Osteoblast (primary cell): ENCODE data around the gene RAB3B. TPM values are rescaled to one million over a fixed set of nuclear protein-coding genes. Genes with fewer than 3 reads are reported as not detected.

Experiments
- DNase-seq: peaks from one replicate; pipeline ENCODE4 v3.0.0; 2011; ENCODE audit warnings: low spot score, mixed read lengths; ENCODE audit not compliant: insufficient read length; ENCODE audit errors: missing footprints
- H2AFZ ChIP-seq: 2 replicates; pipeline ENCODE4 v1.6.0; 2011; ENCODE audit warnings: mild to moderate bottlenecking, low read length
- H3K27ac ChIP-seq: 2 replicates; pipeline ENCODE4 v1.5.1; 2011; ENCODE audit warnings: mild to moderate bottlenecking, low read depth, low read length, moderate library complexity
- H3K27me3 ChIP-seq: 2 replicates; pipeline ENCODE4 v1.6.0; 2012; ENCODE audit warnings: mild to moderate bottlenecking, control low read depth, inconsistent platforms, low read length, moderate library complexity; ENCODE audit not compliant: insufficient read depth
- H3K36me3 ChIP-seq: 2 replicates; pipeline ENCODE4 v1.5.1; 2011; ENCODE audit warnings: mild to moderate bottlenecking, low read length, control low read depth, moderate library complexity; ENCODE audit not compliant: insufficient read depth
- H3K4me1 ChIP-seq: 2 replicates; pipeline ENCODE4 v1.5.1; 2011; ENCODE audit warnings: mild to moderate bottlenecking, low read length, control low read depth, moderate library complexity; ENCODE audit not compliant: insufficient read depth
- H3K4me2 ChIP-seq: 2 replicates; pipeline ENCODE4 v1.6.0; 2011; ENCODE audit warnings: mild to moderate bottlenecking, low read length; ENCODE audit not compliant: insufficient read depth
- H3K4me3 ChIP-seq: fragments of 200-600 bp; sonication (generic); 3 replicates; pipeline ENCODE4 v1.5.1; 2012; ENCODE audit warnings: mild to moderate bottlenecking, low read length, inconsistent platforms; ENCODE audit not compliant: insufficient read depth
- H3K79me2 ChIP-seq: 2 replicates; pipeline ENCODE4 v1.6.0; 2012; ENCODE audit warnings: mild to moderate bottlenecking, low read length, control low read depth, inconsistent platforms; ENCODE audit not compliant: insufficient read depth
- H3K9me3 ChIP-seq: 2 replicates; pipeline ENCODE4 v1.5.1; 2011; ENCODE audit warnings: low read depth, low read length, control low read depth
- H4K20me1 ChIP-seq: 2 replicates; pipeline ENCODE4 v1.6.0; 2012; ENCODE audit warnings: mild to moderate bottlenecking, low read length, control low read depth; ENCODE audit not compliant: insufficient read depth
- total RNA-seq: library from RNA; depleted of rRNA; stranded (reverse); fragments of >200 nt; gene quantifications from 2 replicates; pipeline ENCODE4 v1.2.3, GENCODE V29; 2012
- TF ChIP-seq, protein P1 (sequence below): IDR thresholded peaks from 2 replicates; pipeline ENCODE4 v1.5.1; 2011; ENCODE audit warnings: mild to moderate bottlenecking, low read depth, low read length, moderate library complexity; ENCODE audit errors: extremely low read depth

RAB3B gene
- total RNA-seq, 1 donor, result 14.5 TPM

DNA sequence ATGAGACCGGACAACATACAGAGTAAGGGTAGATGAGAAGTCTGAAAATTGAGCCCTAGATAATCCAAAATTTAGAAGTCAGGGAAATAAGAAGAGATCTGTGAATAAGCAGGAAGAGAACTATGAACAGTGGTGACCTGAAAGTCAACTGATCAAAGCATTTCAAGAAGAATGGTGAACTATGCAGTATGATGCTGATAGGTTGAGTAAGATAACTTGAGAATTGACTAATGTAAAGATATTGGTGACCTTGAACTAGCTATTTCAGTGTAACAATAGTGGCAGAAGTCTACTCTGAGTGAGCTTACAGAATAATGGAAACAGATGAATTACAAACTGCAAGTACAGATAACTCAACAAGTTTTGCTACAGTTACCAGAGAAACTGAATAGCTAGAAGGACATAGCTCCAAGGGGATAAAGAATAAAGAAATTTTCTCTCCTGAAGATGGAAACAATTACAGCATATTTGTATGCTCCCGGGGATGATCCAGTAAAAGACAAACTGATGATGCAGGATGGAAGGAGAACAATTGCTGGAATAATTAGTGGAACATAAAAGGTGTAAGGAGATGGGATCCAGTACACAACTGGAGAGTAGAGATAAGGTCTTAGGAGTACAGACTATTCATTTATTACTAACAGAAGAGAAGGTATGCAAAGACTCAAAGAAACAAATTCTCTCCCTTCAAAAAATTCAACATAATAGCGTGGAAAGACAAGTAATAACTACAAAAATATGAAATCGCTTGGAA, 122.8 kb downstream of the RAB3B start:
- H3K4me1 ChIP-seq, result no peaks in the 10 kb centered on the region
- H3K4me2 ChIP-seq, result no peak overlapping the region
- no peaks in the 10 kb centered on the region for H3K27me3 ChIP-seq
- TF ChIP-seq, protein P1, sequence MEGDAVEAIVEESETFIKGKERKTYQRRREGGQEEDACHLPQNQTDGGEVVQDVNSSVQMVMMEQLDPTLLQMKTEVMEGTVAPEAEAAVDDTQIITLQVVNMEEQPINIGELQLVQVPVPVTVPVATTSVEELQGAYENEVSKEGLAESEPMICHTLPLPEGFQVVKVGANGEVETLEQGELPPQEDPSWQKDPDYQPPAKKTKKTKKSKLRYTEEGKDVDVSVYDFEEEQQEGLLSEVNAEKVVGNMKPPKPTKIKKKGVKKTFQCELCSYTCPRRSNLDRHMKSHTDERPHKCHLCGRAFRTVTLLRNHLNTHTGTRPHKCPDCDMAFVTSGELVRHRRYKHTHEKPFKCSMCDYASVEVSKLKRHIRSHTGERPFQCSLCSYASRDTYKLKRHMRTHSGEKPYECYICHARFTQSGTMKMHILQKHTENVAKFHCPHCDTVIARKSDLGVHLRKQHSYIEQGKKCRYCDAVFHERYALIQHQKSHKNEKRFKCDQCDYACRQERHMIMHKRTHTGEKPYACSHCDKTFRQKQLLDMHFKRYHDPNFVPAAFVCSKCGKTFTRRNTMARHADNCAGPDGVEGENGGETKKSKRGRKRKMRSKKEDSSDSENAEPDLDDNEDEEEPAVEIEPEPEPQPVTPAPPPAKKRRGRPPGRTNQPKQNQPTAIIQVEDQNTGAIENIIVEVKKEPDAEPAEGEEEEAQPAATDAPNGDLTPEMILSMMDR, result no peak
- peaks cover 97% of the 10 kb centered on the region for H3K79me2 ChIP-seq
- no peaks in the 10 kb centered on the region for H3K9me3 ChIP-seq
- H2AFZ ChIP-seq, result no peak overlapping the region
- no peaks in the 10 kb centered on the region for H3K36me3 ChIP-seq
- H3K27ac ChIP-seq, result no peak overlapping the region
- H3K4me3 ChIP-seq, result no peak overlapping the region
- peaks cover 28% of the 10 kb centered on the region for H4K20me1 ChIP-seq
- no peak for DNase-seq

DNA sequence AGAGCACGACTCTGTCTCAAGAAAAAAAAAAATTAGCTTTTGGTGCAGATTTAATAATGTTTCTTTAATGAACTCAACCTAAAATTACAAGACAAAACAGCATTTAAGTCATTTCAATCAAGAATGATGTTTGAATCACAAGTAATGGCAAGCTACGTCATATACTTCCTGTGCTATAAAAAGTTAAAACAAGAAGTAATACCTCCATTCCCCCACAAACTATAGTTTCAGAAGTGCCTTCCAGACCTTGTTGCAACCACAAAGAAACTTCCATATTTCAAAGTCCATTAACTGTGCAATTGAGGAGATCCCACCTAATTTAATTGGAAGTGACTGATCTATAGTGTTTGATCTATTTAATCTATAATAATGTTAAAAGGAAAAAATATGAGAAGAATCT, 127.1 kb downstream of the RAB3B start:
- Histone ChIP-seq H3K27ac (no peak overlapping the region), H3K36me3 (no peaks in the 10 kb centered on the region), H3K79me2 (peaks cover 94% of the 10 kb centered on the region), H2AFZ (no peak overlapping the region), H3K9me3 (no peaks in the 10 kb centered on the region), H3K4me3 (no peak overlapping the region), H3K4me1 (no peaks in the 10 kb centered on the region), H3K27me3 (no peaks in the 10 kb centered on the region), H4K20me1 (peaks cover 20% of the 10 kb centered on the region), H3K4me2 (no peak overlapping the region)
- TF ChIP-seq, protein P1, result no peak
- DNase-seq, result no peak

DNA sequence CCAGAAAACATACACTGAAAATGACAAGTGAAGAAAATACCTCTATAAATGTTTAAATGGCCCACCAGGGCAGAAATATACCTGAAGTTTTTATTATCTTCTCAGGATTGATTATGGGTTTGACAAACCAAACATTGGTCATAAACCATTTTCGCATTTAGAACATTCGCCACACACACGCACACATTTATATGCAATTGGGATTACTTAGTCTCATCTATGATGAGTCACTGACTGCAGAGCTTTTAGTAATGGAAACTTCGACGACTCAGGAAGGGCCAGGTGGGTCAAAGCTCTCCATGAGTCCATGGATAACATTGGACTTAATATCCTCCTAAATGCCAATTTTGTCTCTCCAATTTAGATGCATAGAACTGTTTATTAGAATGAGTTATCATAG, 128.8 kb downstream of the RAB3B start:
- H3K79me2 ChIP-seq, result peaks cover 92% of the 10 kb centered on the region
- H3K4me1 ChIP-seq, result no peaks in the 10 kb centered on the region
- H3K9me3 ChIP-seq, result no peaks in the 10 kb centered on the region
- no peaks in the 10 kb centered on the region for H3K36me3 ChIP-seq
- no peak overlapping the region for H3K27ac ChIP-seq
- H3K4me3 ChIP-seq, result no peak overlapping the region
- DNase-seq, result no peak
- no peak overlapping the region for H2AFZ ChIP-seq
- TF ChIP-seq, protein P1, result no peak
- no peak overlapping the region for H3K4me2 ChIP-seq
- H3K27me3 ChIP-seq, result no peaks in the 10 kb centered on the region
- H4K20me1 ChIP-seq, result peaks cover 10% of the 10 kb centered on the region

DNA sequence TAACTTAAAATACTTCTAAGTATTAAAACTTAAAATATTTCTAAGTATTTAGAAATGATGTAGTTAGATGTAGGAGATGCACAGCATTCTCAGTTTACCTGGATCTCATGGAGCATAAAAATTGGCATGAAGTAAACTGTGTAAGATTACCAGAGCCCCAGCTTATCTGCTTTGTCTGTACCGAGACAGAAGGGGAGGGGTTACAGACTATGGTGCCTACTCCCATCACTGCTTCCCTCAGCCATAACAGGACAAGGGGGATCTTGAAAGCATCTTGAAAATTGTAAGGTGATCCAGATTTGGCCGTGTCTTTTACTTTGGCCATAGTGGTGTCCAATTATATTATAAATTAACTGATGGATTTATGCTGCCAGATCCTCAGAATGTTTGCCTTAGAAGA, 130.8 kb downstream of the RAB3B start:
- H2AFZ ChIP-seq, result no peak overlapping the region
- peaks cover 7% of the 10 kb centered on the region for H4K20me1 ChIP-seq
- TF ChIP-seq, protein P1, result no peak
- H3K9me3 ChIP-seq, result no peaks in the 10 kb centered on the region
- H3K4me3 ChIP-seq, result no peak overlapping the region
- no peak overlapping the region for H3K27ac ChIP-seq
- H3K4me2 ChIP-seq, result no peak overlapping the region
- H3K79me2 ChIP-seq, result peaks cover 89% of the 10 kb centered on the region
- no peaks in the 10 kb centered on the region for H3K27me3 ChIP-seq
- no peak for DNase-seq
- H3K36me3 ChIP-seq, result no peaks in the 10 kb centered on the region
- H3K4me1 ChIP-seq, result no peaks in the 10 kb centered on the region
